HepG2 (cell line): ENCODE results near the gene JPH3. TPM values are rescaled to one million over a fixed set of nuclear protein-coding genes. Genes with fewer than 3 reads are reported as not detected.
A peak's percentile ranks its signal among the peaks of the same experiment; 100 is the strongest.

ENCODE experiments used
- CHD2 ChIP-seq: IDR thresholded peaks from 2 replicates; pipeline ENCODE4 v1.6.1; 2011; ENCODE audit warnings: low read depth, low read length, improper control_type of control experiment
- FIP1L1 ChIP-seq: fragments of 200-400 bp; formaldehyde crosslinking; IDR thresholded peaks from 2 replicates; pipeline ENCODE4 v1.6.1; 2018; ENCODE audit warnings: low read depth, mild to moderate bottlenecking, low read length, moderate library complexity, borderline replicate concordance; ENCODE audit not compliant: insufficient read depth
- GATAD2A ChIP-seq: IDR thresholded peaks from 2 replicates; pipeline ENCODE4 v1.6.1; 2016
- HOXA7 ChIP-seq: sonication (generic); formaldehyde crosslinking; IDR thresholded peaks from 2 replicates; pipeline ENCODE4 v1.8.1; 2022; ENCODE audit warnings: mild to moderate bottlenecking, missing genetic modification reagents, moderate library complexity
- KDM5B ChIP-seq: sonication (generic); formaldehyde crosslinking; IDR thresholded peaks from 2 replicates; pipeline ENCODE4 v1.4.0; 2020; ENCODE audit warnings: missing genetic modification reagents, mild to moderate bottlenecking, borderline replicate concordance
- KLF13 ChIP-seq: sonication (generic); formaldehyde crosslinking; IDR thresholded peaks from 2 replicates; pipeline ENCODE4 v1.4.0; 2020; ENCODE audit warnings: mild to moderate bottlenecking, missing genetic modification reagents
- RFX3 ChIP-seq: IDR thresholded peaks from 2 replicates; pipeline ENCODE4 v1.6.1; 2016; ENCODE audit warnings: missing biosample characterization, missing genetic modification reagents
- RORA ChIP-seq: sonication (generic); formaldehyde crosslinking; IDR thresholded peaks from 2 replicates; pipeline ENCODE4 v1.5.0; 2020; ENCODE audit warnings: mild to moderate bottlenecking, missing genetic modification reagents, moderate library complexity
- SOX6 ChIP-seq, 2 experiments: fragments of 450-650 bp in 1 of 2; sonication (generic) in 1 of 2; formaldehyde crosslinking in 1 of 2; IDR thresholded peaks; 2 replicates each; pipeline versions ENCODE4 v1.4.0 to v1.6.1; 2017 to 2020; ENCODE audit warnings: antibody characterized with exemption in 1 of 2, mild to moderate bottlenecking in 1 of 2, missing genetic modification reagents in 1 of 2
- SRSF1 ChIP-seq: fragments of 200-400 bp; formaldehyde crosslinking; optimal IDR thresholded peaks from 2 replicates; pipeline ENCODE3; 2017; ENCODE audit warnings: mild to moderate bottlenecking, low read depth, low read length, moderate library complexity
- TCF7 ChIP-seq: sonication (generic); IDR thresholded peaks from 2 replicates; pipeline ENCODE4 v1.6.1; 2016; ENCODE audit warnings: antibody characterized with exemption, low read depth
- TEAD3 ChIP-seq: optimal IDR thresholded peaks from 2 replicates; pipeline ENCODE3; 2016; ENCODE audit warnings: borderline replicate concordance
- YY1 ChIP-seq: IDR thresholded peaks from 2 replicates; pipeline ENCODE4 v1.6.1; 2011; ENCODE audit warnings: low read length, low read depth, moderate library complexity, mild to moderate bottlenecking; ENCODE audit not compliant: insufficient read depth, insufficient replicate concordance
- ZFP37 ChIP-seq: sonication (generic); formaldehyde crosslinking; IDR thresholded peaks from 2 replicates; pipeline ENCODE4 v1.4.0; 2020; ENCODE audit warnings: missing genetic modification reagents, borderline replicate concordance
- ZNF7 ChIP-seq: IDR thresholded peaks from 2 replicates; pipeline ENCODE4 v1.6.1; 2016; ENCODE audit warnings: missing biosample characterization, missing genetic modification reagents
- ZNF782 ChIP-seq: sonication (generic); formaldehyde crosslinking; IDR thresholded peaks from 2 replicates; pipeline ENCODE4 v1.4.0; 2020; ENCODE audit warnings: missing genetic modification reagents, mild to moderate bottlenecking, borderline replicate concordance
- ZNF891 ChIP-seq: sonication (generic); formaldehyde crosslinking; IDR thresholded peaks from 2 replicates; pipeline ENCODE4 v1.5.0; 2020; ENCODE audit warnings: mild to moderate bottlenecking, missing genetic modification reagents
- polyA plus RNA-seq, 8 experiments: library from polyadenylated mRNA; depleted of rRNA in 3 of 8; stranded (reverse) in 7 of 8; unstranded in 1 of 8; fragments of >200 nt; fragmentation: Illumina TruSeq in 4 of 8; extraction: Trizol in 4 of 8; gene quantifications; 2 replicates each; pipeline versions ENCODE4 v1.2.1 to v1.2.3, GENCODE V29; 2011 to 2016; ENCODE audit warnings: low read depth in 4 of 8, missing spikeins in 1 of 8, mixed read lengths in 1 of 8; ENCODE audit not compliant: insufficient read depth in 1 of 8
- total RNA-seq, 5 experiments: library from RNA; depleted of rRNA; stranded (reverse); fragments of >200 nt; fragmentation: Illumina TruSeq; extraction: Trizol; gene quantifications; 2 replicates each; pipeline ENCODE4 v1.2.3, GENCODE V29; 2016; ENCODE audit warnings: low read depth in 1 of 5
- TF ChIP-seq, protein P1 (sequence below): sonication (generic); formaldehyde crosslinking; IDR thresholded peaks from 2 replicates; pipeline ENCODE4 v1.4.0; 2020; ENCODE audit warnings: mild to moderate bottlenecking, missing genetic modification reagents
- TF ChIP-seq, protein P2 (sequence below): sonication (generic); formaldehyde crosslinking; IDR thresholded peaks from 2 replicates; pipeline ENCODE4 v1.4.0; 2020; ENCODE audit warnings: missing genetic modification reagents
- TF ChIP-seq, protein P3 (sequence below): sonication (generic); formaldehyde crosslinking; IDR thresholded peaks from 2 replicates; pipeline ENCODE4 v1.4.0; 2020; ENCODE audit warnings: missing genetic modification reagents, mild to moderate bottlenecking, borderline replicate concordance
- TF ChIP-seq, protein P4 (sequence below): sonication (generic); formaldehyde crosslinking; IDR thresholded peaks from 2 replicates; pipeline ENCODE4 v1.5.0; 2020; ENCODE audit warnings: missing genetic modification reagents, mild to moderate bottlenecking, borderline replicate concordance

Gene JPH3
- total and polyA plus RNA-seq, 2 of the 13 experiments (the other 11 are each of a cell fraction or from before 2014, with no cell fraction given), result not detected

DNA sequence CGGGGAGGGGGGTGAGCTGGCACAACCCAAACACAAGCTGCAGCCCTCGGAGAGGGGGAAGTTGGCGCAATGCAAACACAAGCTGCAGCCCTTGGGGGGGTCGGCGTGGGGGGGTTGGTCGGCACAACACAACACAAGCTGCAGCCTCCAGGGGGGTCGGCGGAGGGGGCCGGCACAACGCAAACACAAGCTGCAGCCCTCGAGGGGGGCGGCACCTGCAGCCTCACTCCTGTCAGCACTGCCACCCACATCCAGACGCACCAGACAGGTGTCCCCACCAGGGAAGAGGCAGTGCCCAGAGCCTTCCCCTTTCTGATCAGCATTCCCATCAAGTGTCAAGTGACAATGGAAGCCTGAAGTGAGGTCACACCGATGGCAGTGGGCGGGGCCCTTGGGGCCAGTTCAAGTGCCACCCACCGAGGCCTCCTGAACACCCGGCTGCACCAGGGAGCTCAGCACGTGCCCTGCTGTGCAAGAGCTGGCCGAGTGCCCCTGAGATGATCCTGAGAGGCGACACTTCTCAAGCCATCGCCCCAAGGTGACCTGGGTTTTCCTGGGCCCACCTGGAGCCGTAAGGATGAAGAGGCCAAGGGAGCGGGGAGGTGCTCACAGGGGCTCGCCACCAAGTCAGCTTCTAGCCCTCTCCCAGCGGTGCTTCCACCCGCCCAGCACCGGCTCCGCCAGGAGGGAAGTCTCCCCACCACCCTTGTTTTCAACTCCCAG lies 104.1 kb downstream of the JPH3 start (continued):
- TF ChIP-seq, protein P1, sequence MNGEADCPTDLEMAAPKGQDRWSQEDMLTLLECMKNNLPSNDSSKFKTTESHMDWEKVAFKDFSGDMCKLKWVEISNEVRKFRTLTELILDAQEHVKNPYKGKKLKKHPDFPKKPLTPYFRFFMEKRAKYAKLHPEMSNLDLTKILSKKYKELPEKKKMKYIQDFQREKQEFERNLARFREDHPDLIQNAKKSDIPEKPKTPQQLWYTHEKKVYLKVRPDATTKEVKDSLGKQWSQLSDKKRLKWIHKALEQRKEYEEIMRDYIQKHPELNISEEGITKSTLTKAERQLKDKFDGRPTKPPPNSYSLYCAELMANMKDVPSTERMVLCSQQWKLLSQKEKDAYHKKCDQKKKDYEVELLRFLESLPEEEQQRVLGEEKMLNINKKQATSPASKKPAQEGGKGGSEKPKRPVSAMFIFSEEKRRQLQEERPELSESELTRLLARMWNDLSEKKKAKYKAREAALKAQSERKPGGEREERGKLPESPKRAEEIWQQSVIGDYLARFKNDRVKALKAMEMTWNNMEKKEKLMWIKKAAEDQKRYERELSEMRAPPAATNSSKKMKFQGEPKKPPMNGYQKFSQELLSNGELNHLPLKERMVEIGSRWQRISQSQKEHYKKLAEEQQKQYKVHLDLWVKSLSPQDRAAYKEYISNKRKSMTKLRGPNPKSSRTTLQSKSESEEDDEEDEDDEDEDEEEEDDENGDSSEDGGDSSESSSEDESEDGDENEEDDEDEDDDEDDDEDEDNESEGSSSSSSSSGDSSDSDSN (CRISPR knock-in tag), result no peak
- TF ChIP-seq ZNF7 (CRISPR knock-in tag), result no peak
- peak; percentile 27; the same call in 1 of the 2 replicates for TF ChIP-seq GATAD2A (CRISPR knock-in tag)
- TF ChIP-seq SRSF1, result peak; percentile 99
- TF ChIP-seq SOX6 (IDR thresholded peaks at IDR 0.05), result no peak
- TF ChIP-seq SOX6 (CRISPR knock-in tag; IDR thresholded peaks at IDR 0.05), result peak; percentile 43; the same call in 1 of the 2 replicates
- TF ChIP-seq HOXA7, result no peak
- TF ChIP-seq ZNF782 (CRISPR knock-in tag), result peak; percentile 19; the same call in 1 of the 2 replicates
- no peak for TF ChIP-seq TCF7
- TF ChIP-seq RFX3, result no peak
- peak; percentile 29; the same call in 1 of the 2 replicates for TF ChIP-seq ZNF891 (CRISPR knock-in tag)
- TF ChIP-seq, protein P2, sequence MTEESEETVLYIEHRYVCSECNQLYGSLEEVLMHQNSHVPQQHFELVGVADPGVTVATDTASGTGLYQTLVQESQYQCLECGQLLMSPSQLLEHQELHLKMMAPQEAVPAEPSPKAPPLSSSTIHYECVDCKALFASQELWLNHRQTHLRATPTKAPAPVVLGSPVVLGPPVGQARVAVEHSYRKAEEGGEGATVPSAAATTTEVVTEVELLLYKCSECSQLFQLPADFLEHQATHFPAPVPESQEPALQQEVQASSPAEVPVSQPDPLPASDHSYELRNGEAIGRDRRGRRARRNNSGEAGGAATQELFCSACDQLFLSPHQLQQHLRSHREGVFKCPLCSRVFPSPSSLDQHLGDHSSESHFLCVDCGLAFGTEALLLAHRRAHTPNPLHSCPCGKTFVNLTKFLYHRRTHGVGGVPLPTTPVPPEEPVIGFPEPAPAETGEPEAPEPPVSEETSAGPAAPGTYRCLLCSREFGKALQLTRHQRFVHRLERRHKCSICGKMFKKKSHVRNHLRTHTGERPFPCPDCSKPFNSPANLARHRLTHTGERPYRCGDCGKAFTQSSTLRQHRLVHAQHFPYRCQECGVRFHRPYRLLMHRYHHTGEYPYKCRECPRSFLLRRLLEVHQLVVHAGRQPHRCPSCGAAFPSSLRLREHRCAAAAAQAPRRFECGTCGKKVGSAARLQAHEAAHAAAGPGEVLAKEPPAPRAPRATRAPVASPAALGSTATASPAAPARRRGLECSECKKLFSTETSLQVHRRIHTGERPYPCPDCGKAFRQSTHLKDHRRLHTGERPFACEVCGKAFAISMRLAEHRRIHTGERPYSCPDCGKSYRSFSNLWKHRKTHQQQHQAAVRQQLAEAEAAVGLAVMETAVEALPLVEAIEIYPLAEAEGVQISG (CRISPR knock-in tag), result no peak
- TF ChIP-seq FIP1L1, result no peak
- no peak for TF ChIP-seq ZFP37 (CRISPR knock-in tag)
- TF ChIP-seq, protein P3, sequence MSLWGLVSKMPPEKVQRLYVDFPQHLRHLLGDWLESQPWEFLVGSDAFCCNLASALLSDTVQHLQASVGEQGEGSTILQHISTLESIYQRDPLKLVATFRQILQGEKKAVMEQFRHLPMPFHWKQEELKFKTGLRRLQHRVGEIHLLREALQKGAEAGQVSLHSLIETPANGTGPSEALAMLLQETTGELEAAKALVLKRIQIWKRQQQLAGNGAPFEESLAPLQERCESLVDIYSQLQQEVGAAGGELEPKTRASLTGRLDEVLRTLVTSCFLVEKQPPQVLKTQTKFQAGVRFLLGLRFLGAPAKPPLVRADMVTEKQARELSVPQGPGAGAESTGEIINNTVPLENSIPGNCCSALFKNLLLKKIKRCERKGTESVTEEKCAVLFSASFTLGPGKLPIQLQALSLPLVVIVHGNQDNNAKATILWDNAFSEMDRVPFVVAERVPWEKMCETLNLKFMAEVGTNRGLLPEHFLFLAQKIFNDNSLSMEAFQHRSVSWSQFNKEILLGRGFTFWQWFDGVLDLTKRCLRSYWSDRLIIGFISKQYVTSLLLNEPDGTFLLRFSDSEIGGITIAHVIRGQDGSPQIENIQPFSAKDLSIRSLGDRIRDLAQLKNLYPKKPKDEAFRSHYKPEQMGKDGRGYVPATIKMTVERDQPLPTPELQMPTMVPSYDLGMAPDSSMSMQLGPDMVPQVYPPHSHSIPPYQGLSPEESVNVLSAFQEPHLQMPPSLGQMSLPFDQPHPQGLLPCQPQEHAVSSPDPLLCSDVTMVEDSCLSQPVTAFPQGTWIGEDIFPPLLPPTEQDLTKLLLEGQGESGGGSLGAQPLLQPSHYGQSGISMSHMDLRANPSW (CRISPR knock-in tag), result no peak
- TF ChIP-seq KDM5B (CRISPR knock-in tag), result peak; percentile 45; the same call in 1 of the 2 replicates
- TF ChIP-seq RORA (CRISPR knock-in tag), result no peak
- no peak for TF ChIP-seq YY1
- no peak for TF ChIP-seq KLF13
- TF ChIP-seq, protein P4, sequence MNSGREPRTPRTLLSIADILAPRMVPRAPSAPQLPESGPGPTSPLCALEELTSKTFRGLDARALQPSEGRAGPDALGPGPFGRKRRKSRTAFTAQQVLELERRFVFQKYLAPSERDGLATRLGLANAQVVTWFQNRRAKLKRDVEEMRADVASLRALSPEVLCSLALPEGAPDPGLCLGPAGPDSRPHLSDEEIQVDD (CRISPR knock-in tag), result no peak
- TF ChIP-seq TEAD3 (CRISPR knock-in tag), result no peak
- no peak for TF ChIP-seq CHD2
